ENCODE data around the gene FZD4.

GRCh38 chr11:86918496-86918895 is 36.7 kb downstream of the FZD4 start:
- TF ChIP-seq CTCF (IDR thresholded peaks at IDR 0.05) (no peak), POLR2A (IDR thresholded peaks at IDR 0.05; ENCODE audit: low read depth) (no peak)
